Stimulated activated effector memory CD8-positive, alpha-beta T cell treated with anti-CD3 and anti-CD28 coated beads, Interleukin-12 subunit alpha, Interleukin-12 subunit beta, amount 100 ng/mL, for 72 hours (primary cell): ENCODE data around the gene NDUFA1.
"Not testable (repeated sequence)": the region's sequence is repeated elsewhere in the genome, so short reads cannot be mapped to it uniquely, and the experiment has no call there.

ENCODE experiments used
- ATAC-seq: fragments of 150-1000 bp; cut with Tn5 transposase; 2 replicates; pipeline ENCODE4 v1.10.0; 2021
- DNase-seq, 2 donors: peaks; one replicate each; pipeline ENCODE4 v3.0.0; 2021 to 2022; ENCODE audit warnings: low spot score in 2 of 2
- H3K27ac Mint-ChIP-seq: one replicate; pipeline ENCODE4 v1.8.0; 2022; ENCODE audit warnings: mild to moderate bottlenecking, mixed read lengths
- H3K36me3 Mint-ChIP-seq: one replicate; pipeline ENCODE4 v1.8.0; 2022; ENCODE audit warnings: mild to moderate bottlenecking, mixed read lengths
- H3K4me1 Mint-ChIP-seq: one replicate; pipeline ENCODE4 v1.8.0; 2022; ENCODE audit warnings: mixed read lengths
- H3K4me3 Mint-ChIP-seq: one replicate; pipeline ENCODE4 v1.8.0; 2022; ENCODE audit warnings: mild to moderate bottlenecking, mixed read lengths
- H3K9me3 Mint-ChIP-seq: one replicate; pipeline ENCODE4 v1.8.0; 2022; ENCODE audit warnings: mixed read lengths

Gene NDUFA1

DNA sequence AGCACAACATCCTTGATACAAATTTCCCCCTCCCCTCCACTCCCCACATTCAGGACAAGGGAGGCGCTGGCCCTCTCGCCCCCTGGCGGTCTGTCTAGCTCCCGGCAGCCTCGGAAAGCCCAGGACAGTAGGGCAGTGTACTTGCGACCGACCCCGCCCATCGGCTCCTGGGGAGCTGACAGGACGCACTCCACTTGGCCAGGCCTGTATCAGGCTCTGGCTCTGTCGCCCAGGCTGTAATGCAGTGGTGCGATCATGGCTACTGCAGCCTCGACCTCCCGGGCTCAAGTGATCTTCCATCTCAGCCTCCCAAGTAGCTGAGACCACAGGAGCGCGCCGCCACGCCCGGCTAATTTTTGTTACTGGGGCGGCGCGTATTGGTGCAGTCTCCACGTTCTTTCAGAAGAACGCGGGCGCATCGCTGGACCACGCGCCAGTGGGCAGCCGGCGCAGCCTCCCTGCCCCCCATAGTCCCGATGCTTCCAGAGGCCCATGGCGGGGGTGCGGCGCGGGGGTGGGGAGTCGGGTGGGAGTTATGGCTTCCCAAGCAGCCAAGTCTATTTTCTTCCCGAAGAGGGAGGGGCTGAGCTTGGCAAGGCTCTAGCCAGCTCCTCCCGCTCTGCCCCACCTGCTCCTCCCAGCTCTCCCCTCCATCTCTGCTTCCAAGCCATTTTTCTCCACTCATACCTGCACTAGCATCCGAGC, 16.2 kb downstream of the NDUFA1 start:
- H3K4me3 Mint-ChIP-seq: peak overlapping the region; percentile 37
- no peak overlapping the region for H3K27ac Mint-ChIP-seq
- ATAC-seq (peak; percentile 94), DNase-seq (peak; percentile 38 to 74)
- peaks cover 6% of the 10 kb centered on the region for H3K4me1 Mint-ChIP-seq
- no peaks in the 10 kb centered on the region for H3K9me3 Mint-ChIP-seq
- no peaks in the 10 kb centered on the region for H3K36me3 Mint-ChIP-seq

DNA sequence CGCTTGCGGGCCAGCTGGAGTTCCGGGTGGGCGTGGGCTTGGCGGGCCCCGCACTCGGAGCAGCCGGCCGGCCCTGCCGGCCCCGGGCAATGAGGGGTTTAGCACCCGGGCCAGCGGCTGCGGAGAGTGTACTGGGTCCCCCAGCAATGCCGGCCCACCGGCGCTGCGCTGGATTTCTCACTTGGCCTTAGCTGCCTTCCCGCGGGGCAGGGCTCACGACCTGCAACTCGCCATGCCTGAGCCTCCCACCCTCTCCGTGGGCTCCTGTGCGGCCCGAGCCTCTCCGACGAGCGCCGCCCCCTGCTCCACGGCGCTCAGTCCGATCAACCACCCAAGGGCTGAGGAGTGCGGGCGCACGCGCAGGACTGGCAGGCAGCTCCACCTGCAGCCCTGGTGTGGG, 19.0 kb downstream of the NDUFA1 start:
- not testable (repeated sequence) for H3K4me3 Mint-ChIP-seq, DNase-seq, ATAC-seq, H3K4me1 Mint-ChIP-seq, H3K9me3 Mint-ChIP-seq, H3K36me3 Mint-ChIP-seq, H3K27ac Mint-ChIP-seq

DNA sequence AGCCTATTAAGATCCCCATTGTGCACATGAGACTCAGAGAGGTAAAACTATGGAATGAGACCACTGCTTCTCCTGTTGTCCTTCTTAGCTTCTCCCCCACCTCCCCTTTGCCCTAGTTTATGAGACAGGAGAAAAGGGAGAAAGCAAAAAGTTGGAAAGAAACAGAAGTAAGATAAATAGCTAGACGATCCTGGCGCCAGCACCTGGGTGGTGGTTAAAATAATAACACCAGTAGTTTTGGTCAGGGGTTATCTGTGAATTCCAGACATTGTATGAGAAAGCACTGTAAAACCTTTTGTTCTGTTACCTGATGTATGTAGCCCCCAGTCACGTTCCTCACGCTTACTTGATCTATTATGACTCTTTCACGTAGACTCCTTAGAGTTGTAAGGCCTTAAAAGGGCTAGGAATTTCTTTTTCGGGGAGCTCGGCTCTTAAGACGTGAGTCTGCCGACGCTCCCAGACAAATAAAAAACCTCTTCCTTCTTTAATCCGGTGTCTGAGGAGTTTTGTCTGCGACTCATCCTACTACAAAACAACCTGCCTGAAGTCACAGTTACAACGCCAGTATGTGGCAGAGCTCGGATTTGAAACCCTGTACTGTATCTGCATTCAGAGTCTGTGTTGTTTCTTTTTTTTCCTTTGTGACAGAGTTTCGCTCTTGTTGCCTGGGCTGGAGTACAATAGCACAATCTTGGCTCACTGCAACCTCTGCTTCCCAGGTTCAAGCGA, 20.5 kb downstream of the NDUFA1 start:
- not testable (repeated sequence) for DNase-seq, H3K4me1 Mint-ChIP-seq, H3K36me3 Mint-ChIP-seq, H3K27ac Mint-ChIP-seq, H3K9me3 Mint-ChIP-seq, ATAC-seq, H3K4me3 Mint-ChIP-seq

DNA sequence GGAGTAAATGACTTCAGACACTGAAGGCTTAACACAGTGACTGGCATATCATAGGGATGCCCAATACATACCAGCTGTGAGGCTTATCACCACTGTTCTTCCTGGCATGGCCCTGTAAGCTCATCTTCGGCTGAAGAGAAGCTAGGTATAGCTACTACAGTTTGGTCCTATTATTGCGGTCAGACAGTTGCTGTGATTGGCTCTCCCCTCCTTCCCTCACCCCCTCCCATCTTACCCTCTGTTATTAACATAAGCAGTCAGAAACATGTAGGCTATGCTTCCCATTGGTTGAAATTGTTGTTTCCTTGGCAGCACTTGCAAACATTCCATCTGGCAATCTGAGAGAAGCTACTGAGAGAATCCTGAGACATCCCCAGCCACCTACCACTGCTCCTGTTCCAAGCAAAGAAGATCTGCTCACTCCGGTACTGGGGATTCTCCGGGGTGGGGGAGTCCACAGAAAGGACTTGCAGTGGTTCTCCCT, 24.3 kb downstream of the NDUFA1 start, which contains the start of gene AKAP14:
Gene AKAP14, plus strand, starts transcription at position 51 of the 484 bp plus-strand sequence. CDS start 7,331 bp downstream, outside the sequence.
- H3K4me3 Mint-ChIP-seq: no peak within 1 kb of the TSS
- H3K9me3 Mint-ChIP-seq: no peaks in the 10 kb centered on the region
- no peak within 1 kb of the TSS for H3K27ac Mint-ChIP-seq
- ATAC-seq (no peak), DNase-seq (no peak)
- H3K4me1 Mint-ChIP-seq: no peaks in the 10 kb centered on the region
- H3K36me3 Mint-ChIP-seq: no peaks in the 10 kb centered on the region

DNA sequence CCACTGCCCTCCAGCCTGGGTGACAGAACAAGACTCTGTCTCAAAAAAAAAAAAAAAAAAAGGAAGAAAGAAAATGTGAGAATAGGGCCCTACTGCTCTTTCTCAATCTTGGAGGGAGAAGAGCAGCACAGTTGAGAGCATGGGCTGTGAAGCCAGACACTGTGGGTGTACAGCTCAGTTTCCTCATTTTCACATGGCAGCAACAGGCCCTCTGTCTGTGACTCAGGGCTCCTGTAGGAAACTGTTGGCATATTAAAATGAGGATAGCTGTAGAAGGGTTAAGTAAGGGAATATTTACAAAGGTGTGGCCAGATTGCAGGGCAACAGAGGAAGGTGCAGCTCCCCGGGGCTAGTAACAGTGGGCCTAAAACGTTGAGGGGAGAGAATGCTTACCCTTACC, 27.5 kb downstream of the NDUFA1 start:
- ATAC-seq: no peak
- no peaks in the 10 kb centered on the region for H3K36me3 Mint-ChIP-seq
- H3K4me1 Mint-ChIP-seq: no peaks in the 10 kb centered on the region
- H3K27ac Mint-ChIP-seq: no peak overlapping the region
- no peaks in the 10 kb centered on the region for H3K9me3 Mint-ChIP-seq
- no peak overlapping the region for H3K4me3 Mint-ChIP-seq
- no peak for DNase-seq

DNA sequence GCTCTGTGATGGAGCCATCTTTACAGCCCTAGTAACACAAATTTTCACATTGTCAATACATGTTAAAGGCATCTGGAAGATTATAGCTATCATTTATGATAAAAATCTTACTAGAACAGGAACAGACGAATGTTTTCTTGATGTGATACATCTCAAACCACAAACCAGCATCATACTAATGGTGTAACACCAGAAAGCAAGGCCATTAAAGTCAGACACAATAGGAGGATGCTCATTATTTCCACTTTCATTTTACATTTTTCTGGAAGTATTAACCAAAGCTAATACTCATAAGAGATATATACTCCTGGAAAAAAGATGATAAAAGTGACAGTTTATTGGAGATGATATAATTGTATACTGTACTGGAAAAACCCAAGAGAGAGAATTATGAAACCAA, 29.3 kb downstream of the NDUFA1 start:
- Mint-ChIP-seq H3K36me3 (no peaks in the 10 kb centered on the region), H3K4me1 (no peaks in the 10 kb centered on the region), H3K4me3 (no peak overlapping the region), H3K27ac (no peak overlapping the region), H3K9me3 (no peaks in the 10 kb centered on the region)
- DNase-seq (no peak), ATAC-seq (no peak)

DNA sequence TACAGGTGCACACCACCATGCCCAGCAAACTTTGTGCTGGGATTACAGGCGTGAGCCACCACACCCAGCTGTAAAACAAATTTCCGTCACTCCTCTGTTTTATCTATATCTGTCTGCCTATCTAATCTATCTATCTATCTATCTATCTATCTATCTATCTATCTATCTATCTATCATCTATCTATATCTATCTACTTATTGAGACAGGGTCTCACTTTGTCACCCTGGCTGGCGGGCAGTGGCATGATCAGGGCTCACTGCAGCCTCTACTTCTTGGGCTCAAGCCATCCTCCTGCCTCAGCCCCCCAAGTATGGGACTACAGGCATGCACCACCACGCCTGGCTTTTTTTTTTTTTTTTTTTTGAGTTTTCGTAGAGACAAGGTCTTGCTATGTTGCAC, 44.7 kb downstream of the NDUFA1 start:
- H3K27ac Mint-ChIP-seq: no peak overlapping the region
- no peaks in the 10 kb centered on the region for H3K9me3 Mint-ChIP-seq
- no peaks in the 10 kb centered on the region for H3K4me1 Mint-ChIP-seq
- H3K36me3 Mint-ChIP-seq: no peaks in the 10 kb centered on the region
- no peak for DNase-seq
- ATAC-seq: no peak
- H3K4me3 Mint-ChIP-seq: no peak overlapping the region

DNA sequence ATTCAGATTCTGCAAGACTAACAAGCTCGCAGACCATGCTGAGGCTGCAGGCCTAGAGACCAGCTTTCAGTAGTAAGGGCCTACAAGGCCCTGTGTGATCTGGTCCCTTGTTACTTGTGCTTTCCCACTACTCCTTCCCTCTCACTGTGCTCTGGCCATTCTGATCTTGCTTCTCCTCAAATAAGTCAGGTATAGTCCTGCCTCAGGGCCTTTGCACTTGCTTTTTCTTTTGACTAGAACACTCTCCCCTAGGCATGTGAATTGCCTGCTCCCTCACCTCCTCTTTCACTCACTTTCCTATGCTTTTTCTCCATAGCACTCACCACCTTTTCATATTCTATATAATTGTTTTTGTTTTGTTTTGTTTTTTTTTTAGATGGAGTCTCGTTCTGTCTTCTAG, 46.2 kb downstream of the NDUFA1 start:
- no peaks in the 10 kb centered on the region for H3K36me3 Mint-ChIP-seq
- DNase-seq (no peak), ATAC-seq (no peak)
- H3K27ac Mint-ChIP-seq: no peak overlapping the region
- H3K4me3 Mint-ChIP-seq: no peak overlapping the region
- H3K4me1 Mint-ChIP-seq: no peaks in the 10 kb centered on the region
- H3K9me3 Mint-ChIP-seq: no peaks in the 10 kb centered on the region

DNA sequence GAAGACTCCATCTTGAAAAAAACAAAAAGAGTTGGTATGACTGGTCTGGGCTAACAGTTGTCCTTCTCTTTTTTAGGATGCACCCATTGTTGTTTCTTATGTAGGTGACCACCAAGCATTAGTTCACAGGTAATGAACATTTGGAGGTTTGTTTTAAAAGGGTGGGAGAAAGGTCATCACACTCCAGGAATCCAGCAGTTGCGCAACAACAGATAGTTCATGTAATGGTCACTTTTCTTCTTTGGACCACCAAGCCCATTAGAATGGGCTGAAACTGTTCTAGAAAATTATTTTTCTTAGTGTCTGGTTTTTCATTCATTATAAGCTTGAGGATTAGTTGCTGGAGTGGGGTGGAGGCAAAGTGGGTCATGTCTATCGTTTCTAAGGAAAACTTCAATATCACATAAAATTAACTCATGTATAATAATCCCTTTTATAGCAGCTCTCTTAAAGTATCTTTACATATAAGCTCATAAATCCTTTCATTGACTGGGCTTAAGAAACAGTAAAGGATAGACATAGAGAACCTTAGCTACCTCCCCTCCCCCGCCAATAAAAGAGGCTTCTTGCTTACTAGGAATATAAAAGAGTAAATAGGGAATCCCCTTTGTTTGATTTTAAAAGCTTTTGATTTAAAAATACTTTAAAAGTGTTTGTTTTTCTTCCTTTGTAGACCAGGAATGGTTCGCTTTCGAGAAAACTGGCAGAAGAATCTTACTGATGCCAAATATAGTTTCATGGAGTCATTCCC, 48.4 kb downstream of the NDUFA1 start:
- Mint-ChIP-seq H3K9me3 (no peaks in the 10 kb centered on the region), H3K36me3 (peaks cover 17% of the 10 kb centered on the region), H3K4me1 (no peaks in the 10 kb centered on the region), H3K27ac (no peak overlapping the region), H3K4me3 (no peak overlapping the region)
- DNase-seq (no peak), ATAC-seq (no peak)

DNA sequence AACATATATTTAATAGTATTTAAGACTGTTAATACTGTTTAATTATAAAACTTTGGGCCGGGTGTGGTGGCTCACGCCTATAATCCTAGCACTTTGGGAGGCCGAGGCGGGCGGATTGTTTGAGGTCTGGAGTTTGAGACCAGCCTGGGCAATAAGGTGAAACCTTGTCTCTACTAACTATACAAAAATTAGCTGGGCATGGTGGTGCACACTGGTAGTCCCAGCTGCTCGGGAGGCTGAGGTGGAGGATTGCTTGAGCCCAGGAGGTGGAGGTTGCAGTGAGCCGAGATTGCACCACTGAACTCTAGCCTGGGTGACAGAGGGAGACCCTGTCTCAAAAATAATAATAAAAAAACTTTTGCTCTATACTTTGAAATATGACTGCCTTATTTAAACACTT, 50.8 kb downstream of the NDUFA1 start:
- not testable (repeated sequence) for H3K4me1 Mint-ChIP-seq, H3K9me3 Mint-ChIP-seq, H3K4me3 Mint-ChIP-seq, H3K27ac Mint-ChIP-seq, ATAC-seq, DNase-seq
- peaks cover 38% of the 10 kb centered on the region for H3K36me3 Mint-ChIP-seq
